Body of pancreas (tissue), 4 donors: ENCODE data around the gene WDR53.

Experiments used
- CTCF ChIP-seq, 7 experiments: fragments of 450-650 bp in 4 of 7; fragments of 200-600 bp in 3 of 7; sonication (generic) in 3 of 7; IDR thresholded peaks; one replicate each; pipeline ENCODE4 v1.5.1; 2016 to 2019; ENCODE audit warnings: antibody characterized with exemption in 7 of 7
- POLR2A ChIP-seq, 3 donors: fragments of 450-650 bp; IDR thresholded peaks; one replicate each; pipeline ENCODE4 v1.6.1; 2016; ENCODE audit warnings: antibody characterized with exemption in 3 of 3, mild to moderate bottlenecking in 2 of 3

GRCh38 chr3:196523841-196524240 is 44.5 kb downstream of the WDR53 start:
- no peak for TF ChIP-seq CTCF (IDR thresholded peaks at IDR 0.05)
- TF ChIP-seq POLR2A (IDR thresholded peaks at IDR 0.05): no peak
